CD4-positive, alpha-beta T cell treated with Interferon gamma for 1 hour (primary cell): ENCODE results near the gene DNAH6.

ENCODE experiments used
- DNase-seq: peaks from one replicate; pipeline ENCODE4 v3.0.0-alpha.2; 2020

DNAH6 gene

DNA sequence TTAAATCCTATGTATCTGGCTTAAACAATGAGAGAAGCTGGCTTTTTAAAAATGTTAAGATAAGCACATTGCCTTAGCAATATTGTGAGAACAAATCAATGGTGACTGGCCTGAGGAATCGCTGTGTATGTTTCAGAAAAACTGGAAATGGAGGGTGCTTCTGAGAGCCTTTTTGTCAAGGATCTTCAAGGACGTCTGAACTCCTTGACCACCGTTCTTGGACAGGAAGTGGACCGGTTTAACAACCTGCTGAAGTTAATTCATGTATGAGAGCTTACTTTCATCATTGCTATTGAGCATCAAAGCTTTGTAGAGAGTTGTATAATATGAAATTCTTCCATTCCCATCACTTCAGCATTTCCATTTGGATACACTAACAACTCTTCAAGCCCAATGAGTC is 292.0 kb downstream of the DNAH6 start:
- DNase-seq, result no peak

DNA sequence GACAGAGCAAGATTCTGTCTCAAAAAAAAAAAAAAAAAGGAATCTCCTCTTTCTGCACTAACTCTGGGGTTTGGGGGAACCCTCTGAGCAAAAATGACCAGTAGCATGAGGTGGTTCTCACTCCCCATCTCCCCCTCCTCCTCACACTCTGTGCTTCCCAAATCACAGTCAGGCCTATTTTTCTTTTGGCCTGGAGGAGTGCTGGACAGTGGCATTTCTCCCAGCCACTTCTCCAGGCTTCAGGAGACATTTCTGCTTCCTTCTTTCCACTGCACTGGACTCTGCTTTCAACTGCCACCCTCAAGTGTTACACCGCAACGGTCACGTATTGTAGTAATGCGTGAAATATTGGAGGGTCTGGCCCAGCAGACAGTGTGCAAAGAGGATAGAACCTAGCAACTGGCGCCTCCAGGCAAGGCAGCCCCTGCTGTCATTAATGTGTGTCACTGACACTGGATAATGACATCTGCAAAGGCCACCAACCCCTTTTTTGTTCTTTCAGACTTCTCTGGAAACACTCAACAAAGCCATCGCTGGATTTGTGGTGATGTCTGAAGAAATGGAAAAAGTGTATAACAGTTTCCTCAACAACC is 295.6 kb downstream of the DNAH6 start:
- no peak for DNase-seq

DNA sequence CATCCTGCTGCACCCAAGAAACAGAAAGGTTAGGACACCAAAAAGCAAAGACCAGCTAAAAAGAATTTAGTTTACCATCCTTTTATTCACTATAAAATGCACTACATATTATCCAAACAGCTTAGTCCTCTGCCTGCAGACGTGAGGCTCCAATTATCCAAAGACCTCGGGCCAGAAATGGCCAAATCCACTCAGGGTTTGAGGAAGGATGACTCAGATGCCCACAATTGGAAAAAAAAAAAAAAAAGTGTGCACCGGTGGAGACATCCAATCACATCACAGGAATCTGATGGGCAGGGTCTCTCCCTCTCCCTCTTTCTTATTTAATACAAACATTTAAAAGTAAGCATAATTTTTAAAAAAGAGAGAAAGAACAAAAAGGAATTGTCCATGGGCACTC is 298.8 kb downstream of the DNAH6 start:
- DNase-seq, result no peak

DNA sequence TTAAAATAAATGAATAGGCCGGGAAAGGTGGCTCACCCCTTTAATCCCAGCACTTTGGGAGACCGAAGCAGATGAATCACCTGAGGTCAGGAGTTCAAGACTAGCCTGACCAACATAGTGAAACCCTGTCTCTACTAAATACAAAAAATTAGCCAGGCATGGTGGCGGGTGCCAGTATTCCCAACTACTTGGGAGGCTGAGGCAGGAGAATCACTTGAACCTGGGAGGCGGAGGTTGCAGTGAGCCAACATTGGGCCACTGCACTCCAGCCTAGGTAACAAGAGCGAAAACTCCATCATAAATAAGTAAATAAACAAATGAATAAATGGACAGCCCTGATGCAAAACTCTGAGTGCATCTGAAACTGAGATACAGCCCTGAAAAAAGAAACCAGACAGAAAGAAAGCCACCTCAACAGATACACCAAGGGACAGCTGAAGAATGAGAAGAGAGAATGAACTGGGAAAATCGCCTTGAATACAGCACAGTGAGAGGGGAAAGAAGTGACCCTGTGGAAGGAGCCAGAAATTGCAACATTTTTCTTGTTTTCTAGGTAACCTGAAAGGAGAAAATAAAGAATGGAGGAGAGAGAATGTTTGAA is 300.2 kb downstream of the DNAH6 start:
- DNase-seq, result no peak

DNA sequence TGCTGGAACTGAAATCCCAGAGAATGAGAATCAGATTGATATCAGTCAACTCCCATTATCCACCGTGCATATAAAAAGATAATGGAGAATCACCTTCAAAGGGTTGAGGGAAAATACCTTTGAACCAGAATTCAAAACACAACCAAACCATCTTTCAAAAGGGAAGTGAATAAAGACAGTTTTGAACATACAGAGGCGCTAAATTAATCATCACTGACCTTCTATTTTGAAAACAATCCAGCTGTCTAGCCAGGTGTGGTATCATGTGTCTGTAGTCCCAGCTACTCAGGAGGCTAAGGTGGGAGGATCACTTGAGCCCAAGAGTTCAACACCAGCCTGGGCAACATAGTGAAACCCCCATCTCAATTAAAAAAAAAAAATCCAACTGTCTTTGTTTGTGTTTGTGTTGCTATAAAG is 300.9 kb downstream of the DNAH6 start:
- no peak for DNase-seq

DNA sequence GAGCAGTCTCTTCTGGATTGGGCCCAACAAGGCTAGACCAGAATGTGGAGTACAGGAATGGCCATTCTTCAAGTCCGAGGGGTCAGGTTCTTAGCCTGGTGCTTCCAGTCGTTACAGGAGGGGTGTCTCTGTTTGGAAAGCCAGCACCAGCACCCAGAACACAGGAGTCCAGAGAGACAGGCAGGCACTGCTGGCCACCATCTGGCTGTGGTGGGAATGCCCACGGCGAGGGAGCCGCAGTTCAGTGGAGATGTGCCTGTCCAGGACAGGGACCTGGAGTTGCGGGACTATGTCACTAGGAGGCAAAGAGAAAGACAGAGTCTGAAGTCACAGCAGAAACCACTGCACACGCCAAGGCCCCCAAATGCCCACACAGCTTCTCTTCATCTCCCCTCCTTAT is 305.5 kb downstream of the DNAH6 start:
- DNase-seq, result no peak

DNA sequence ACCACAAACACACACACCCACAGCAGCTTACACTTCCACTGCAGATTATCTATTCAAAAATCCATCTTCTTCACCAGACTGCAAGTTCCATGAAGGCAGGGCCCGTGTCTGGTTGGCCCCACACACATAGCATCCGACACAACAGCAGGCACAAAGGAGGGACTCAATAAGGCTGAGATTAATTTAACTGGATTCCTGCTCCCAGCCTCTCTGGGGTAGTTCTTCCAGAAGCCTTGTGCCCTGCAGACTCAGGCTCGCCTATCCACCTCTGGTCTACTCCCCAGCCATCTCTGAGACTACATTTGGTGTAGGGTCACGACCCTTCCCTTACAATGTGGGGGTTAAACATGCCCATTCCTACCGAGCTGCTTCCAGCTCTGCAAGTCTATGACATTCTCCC is 306.9 kb downstream of the DNAH6 start:
- no peak for DNase-seq

DNA sequence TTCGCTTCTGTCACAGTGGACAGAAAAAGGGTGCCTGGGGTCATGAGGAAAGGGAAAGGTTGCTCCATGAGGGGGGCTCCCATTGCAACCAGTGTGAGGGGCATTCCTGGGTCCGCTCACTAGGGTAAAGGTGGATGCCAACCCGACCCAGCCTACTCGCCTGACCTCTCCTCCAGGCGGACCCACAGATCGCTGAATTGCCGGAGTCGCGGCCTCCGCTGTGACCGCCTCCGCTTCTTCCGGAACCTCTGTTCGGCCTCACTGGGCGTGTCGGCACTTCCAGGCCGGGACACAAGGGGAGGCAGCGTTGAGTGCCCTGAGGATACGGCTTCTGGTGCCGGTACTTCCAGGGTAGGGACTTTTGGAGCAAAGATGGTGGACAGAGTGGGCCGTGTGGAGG is 307.5 kb downstream of the DNAH6 start:
- no peak for DNase-seq

DNA sequence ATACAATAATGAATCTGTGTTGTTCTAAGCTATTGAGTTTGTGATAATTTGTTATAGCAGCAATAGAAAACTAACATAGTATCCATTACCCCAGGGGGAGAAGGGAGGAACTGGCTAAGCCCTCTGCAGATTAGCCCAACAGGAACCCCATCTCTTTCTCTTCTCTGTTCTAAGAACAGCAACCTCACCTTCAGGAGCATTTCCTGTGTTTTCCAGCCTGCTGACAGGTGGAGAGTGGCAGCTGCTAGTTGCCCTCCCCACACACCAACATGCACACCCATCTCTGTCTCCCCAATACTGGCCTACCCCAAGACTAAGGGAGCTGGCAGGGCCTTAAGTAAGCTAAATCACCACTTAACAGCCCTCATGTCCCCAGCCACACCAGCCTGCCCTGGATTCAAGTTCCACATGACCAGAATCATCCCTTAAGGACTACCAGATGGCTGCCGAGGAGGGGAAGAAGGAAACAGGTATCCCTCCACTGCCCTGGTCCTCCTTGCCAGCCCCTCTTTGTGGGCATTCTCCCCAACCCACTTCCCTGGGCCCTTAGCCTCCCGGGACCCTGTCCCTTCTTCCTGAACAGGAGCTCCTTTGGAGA is 311.8 kb downstream of the DNAH6 start:
- no peak for DNase-seq

DNA sequence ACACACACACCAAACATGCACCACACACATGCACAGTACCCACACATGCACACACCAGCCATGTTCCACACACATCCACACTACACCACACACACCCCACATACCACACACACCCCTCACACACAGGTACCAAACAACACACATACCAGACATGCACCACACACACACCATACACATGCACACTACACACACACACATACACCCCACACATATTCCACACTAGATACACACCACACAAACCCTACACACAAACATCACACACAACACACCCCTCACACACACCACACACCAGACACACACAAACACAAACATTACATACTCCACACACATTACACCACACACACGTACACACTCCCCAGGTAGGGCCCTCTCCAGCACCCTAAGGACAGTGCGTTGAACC is 313.4 kb downstream of the DNAH6 start:
- no peak for DNase-seq

DNA sequence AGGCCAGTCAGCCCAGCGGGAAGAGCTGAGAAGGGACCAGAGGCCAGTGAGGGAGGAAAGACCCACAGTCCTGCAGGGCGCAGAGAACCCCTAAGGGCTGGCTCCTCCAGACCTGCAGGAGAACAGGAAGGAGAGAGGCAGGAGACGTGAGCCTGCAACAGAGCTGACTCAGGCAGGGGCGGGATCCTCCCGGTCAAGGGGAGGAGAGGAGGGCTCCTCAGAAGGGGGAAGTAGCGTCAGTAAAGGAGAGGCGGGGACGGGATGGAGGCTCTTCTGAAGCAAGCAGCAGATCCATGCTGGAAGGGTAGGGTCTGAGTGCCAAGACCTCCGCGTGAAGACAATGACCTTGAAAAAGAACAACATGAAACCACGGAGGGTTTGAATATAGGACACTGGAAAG is 313.8 kb downstream of the DNAH6 start:
- peak; percentile 54 for DNase-seq

DNA sequence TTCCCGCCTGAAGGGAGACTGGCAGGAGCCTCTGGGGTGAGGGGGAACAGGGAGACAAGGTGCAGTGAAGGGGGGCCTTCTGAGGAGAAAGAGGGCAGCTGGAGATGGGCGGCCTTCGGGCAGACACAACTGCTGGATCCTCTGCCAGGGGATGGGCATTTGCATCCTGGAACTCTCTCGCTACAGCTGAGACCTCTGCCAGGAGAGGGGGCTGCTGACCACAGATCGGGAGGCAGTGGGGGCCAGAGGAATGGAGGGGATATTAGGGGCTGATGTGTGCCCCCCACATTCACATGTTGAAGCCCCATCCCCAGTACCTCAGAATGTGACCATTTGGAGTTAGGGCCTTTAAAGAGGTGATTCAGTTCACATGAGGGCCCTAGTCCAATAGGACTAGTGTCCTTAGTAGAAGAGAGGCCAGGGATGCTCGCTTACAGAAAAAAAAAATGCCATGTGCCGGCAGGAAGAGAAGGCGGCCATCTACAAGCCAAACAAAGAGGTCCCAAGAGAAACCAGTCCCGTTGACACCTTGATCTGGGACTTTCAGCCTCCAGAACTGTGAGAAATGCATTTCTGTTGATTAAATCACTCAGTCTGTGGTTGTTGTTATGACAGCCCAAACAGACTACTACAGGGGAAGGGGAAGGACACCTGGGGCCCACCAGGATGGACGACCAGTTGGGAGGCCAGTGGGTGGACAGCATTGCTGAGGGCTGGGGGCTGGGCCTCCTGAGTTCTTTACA is 314.6 kb downstream of the DNAH6 start:
- DNase-seq, result no peak

DNA sequence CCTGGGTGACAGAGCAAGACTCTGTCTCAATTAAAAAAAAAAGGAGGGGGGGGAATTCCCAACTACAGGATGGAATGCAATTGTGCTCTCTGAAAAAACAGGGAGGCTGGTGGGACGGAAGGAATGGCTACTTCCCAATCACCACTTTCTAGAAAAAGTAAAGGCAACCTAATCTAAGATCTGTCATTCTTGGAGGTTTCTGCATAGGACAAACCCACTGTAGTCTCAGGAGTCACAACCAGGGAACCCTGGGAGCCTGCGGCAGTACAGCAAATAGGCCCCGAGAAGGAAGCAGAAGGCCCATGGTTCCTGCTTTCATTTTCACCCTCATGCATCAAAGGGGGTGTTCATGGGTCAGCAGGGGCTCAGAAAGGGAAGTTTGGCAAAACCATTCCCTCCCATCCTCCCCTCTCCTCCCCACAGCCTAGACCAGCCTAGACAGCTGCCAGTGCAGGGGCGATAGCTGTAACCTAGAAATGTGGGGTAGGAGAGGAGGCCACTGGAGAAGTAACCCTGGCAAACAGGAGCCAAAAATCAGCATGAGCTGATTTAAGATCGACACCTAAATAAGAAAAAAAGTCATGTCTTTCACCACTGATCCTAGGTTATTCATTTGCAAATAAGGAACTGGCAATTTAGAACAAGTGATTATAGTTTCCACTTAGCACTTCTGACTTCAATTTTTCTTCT is 316.6 kb downstream of the DNAH6 start:
- DNase-seq, result peak; percentile 44

DNA sequence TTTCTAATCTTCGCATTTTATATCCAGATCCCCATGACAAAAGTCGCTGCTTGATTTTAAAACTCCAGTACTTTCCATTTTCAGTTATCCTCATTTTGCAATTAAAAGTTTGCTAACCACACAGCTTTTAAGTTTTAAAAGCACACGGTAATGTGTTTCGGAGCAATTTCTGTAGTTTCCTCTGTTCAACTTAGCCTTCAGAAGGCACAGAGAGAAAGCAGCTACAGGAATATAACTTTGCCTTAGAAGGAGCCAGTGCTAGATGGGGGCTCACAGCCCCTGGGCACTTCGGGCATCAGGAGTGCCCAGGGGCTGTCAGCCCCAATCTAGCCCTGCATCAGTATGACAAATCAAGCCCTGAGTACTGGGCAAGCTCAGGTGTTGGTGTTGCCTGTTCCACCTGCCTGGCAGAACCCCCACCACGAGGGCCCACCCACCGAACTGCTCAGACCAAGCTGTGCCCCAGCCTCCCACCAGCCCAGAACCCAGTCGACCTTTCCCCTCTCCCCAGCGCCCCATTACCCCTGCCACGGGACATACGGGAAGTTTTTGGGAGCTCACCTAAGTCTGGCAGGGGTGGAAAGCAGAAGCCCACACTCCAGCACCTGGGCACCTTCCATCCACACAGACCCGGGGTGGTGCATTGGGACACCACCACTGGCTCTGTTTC is 317.3 kb downstream of the DNAH6 start:
- no peak for DNase-seq

DNA sequence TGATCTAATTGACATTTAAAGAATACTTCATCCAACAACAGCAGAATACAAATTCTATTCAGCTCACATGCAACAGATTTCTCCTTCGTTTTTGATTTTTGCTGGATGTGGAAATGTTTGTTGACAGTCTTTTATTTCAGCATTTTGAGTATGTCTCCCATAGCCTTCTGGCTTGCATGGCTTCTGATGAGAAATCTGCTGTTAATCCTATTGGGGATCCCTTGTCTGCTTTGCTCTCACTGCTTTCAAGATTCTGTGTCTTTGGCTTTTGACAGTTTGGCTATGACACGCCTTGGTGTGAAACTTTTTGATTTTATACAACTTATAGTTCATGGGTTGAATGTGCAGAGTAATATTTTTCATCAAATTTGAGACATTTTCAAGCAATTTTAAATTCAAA is 319.9 kb downstream of the DNAH6 start:
- DNase-seq, result no peak

DNA sequence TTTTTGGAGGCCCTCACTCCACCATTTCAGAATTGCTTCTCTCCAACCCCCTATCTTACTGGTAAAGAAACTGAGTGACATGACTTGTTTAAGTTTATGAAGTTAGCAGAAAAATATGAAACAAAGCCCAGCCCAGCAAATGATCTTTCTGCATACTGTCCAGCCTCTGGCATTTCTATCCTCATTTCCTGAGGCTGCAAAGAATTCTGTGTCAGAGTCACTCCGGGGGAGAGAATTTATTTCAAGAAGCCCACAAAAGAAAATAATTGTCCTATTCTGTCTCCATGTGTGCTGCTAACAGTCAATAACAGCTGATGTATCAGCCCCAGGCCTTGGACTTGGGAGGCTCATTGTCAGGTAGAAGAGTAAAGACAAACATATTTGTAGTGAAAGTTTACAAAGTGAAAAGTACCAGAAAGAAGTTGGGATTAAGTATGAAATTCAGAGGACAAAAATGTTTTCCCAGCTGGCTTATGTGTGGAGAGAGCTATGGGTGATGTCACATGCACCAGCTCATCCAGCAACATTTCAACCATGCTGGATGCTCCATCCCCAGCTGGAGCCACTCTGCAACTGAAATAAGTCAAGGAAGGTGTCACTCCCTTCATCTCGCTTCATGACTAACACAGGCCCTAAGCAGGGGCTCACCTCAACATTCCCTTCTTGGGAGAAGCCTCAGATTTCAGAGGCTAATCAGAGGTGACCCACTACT is 322.3 kb downstream of the DNAH6 start:
- DNase-seq, result no peak

DNA sequence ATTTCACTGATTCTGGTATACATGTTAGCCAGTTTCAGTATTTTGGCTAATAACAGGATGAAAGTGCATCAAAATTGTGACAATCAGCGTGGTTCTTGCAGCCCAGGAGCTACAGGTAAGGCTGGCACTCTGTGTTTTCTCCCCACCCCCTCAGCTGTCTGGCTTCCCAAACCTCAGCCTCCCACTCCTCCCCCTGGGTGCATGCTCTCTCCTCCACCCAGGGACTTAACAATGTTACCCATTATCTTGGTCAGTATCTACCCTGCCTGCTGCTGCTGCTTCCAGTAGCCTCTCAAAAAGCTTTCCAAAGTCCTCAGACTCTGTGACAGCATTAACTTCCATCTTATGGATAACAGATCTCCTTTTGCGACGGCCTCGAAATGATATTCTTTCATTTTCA is 323.6 kb downstream of the DNAH6 start:
- no peak for DNase-seq

DNA sequence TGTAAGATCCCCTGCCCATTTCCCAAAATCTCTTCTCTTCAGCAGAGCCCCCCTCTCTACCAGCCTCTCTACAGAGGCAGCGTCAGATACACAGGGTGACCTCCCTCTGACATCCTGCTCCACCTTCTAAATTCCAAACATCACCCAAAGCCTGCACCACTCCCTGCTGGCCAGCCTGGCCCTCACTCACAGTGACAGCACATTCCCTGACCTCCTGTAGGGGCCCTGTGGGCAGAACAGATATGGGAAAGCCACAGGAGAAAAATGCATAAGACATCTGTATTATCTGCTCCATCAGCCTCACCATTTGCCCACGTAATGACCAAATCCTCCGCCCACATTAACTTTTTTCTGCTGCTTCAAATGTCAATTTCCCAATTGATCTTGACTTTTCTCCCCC is 324.0 kb downstream of the DNAH6 start:
- DNase-seq, result no peak

DNA sequence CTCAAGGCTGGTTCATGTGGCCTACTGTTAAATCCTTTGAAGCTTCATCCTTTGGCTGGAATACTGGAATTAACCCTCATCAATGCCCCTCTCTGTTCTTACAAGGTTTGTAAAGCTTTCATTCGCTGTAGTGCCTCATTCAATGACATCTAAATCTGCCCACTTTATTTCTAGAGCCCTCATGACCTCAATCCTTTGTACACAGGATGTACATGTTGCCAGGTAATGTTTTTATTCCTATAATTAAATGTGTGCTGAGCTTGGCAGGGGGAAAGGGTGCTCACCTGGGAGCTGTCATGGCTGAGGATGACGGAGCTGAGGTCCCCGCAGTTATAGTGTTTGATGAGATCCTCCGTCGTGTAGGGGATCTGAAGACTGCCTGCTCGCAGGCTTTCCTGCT is 325.3 kb downstream of the DNAH6 start:
- peak; percentile 41 for DNase-seq

DNA sequence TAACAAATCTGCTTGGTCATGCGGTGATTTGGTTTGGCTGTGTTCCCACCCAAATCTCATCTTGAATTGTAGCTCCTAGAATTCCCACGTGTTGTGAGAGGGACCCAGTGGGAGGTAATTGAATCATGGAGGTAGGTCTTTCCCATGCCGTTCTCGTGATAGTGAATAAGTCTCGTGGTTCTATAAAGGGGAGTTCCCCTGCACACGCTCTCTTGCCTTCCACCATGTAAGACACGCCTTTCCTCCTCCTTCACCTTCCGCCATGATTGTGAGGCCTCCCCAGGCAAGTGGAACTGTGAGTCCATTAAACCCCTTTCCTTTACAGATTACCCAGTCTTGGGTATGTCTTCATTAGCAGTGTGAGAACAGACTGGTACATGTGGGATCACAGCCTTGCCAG is 327.8 kb downstream of the DNAH6 start:
- DNase-seq, result no peak

DNA sequence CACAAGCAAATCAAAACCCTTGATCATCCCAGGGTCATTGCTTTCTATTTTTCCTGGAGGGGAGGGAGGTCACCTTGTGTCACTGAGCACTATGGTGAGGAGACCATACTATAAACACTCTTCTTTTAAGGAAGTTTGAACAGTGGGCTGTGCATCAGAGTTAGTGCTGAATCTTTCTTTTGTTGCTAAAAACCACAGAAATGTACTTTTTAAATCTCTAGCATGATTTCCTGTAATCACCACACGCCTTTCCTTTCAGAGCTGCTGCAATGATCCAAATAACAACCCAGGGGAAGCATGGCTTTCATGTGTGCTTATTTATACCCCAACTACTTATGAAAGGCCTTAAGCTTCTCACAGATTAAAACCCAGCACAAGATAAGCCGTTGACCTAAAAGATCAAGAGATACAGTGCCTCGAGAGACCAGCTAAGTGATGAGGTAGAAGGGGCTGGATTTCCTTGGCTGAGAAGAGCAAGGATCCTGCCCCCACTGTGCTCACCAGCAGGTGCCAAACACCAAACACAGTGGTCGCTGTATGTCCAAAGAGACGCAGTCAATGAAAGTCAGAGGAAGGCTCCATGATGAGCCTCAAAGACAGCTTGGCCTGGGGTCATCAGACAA is 329.9 kb downstream of the DNAH6 start:
- peak; percentile 73 for DNase-seq

DNA sequence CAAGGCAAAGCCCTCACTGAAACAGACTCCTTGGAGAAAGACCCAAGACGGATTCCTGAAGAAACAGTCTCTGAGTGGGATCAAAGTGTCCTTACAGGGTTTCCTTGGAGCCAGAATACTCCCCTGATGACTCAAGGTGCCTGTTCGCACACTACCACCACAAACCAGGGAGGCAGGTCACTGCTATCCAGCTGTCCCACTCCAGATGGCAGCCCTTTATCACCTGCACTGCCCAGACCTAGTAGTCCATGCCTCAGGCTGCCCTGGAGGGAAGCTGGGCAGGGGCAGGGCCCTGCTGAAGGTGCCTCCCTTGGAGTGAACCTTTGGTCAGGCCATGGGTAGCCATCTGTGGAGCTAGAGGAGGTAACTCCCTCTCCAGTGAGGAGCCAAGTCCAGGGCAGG is 330.4 kb downstream of the DNAH6 start:
- no peak for DNase-seq
